ENCODE results near the gene RABAC1. TPM values are rescaled to one million over a fixed set of nuclear protein-coding genes. Genes with fewer than 3 reads are reported as not detected.

Gene RABAC1
- total RNA-seq, 1 experiment from 2014 or later = 66.3 TPM

DNA sequence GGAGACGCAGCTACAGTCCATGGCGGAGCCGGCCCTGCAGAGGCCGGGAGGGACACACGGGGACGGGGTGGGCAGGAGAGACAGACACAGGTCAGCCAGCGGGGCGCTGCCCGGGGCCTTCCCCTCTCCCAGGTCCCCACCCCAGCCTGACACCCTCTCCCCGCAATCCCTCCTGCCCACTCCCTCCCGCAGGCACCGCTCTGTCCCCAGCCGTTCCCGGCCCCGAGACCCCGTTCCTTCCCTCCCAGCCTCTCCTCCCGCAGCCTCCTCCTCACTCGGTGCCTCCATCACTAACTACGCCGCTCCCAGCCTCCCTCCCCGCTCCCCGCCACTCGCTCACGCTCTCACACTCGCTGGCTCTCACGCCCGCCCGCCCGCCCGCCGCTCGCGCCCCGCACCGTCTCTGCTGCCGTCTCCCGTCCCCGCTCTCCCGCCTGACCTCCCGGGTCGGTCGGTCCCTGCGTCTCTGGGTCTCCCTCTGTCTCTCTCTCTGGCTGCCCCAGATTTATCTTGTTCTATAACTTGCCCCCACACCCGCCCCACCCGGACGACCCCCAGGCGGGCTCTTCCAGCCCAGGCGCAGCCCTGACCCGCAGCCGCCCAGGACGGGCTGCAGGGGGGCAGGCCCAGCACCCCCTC is 46.1 kb downstream of the RABAC1 start:
- Histone ChIP-seq H3K9me2 (ENCODE audit: insufficient read depth) (no peaks in the 10 kb centered on the region), H3K36me3 (ENCODE audit: control insufficient read depth in 1 of 2, insufficient read depth in 2 of 2, low read length in 2 of 2) (no peaks in the 10 kb centered on the region), H2AFZ (ENCODE audit: low read depth, low read length, poor library complexity, severe bottlenecking) (no peak overlapping the region), H3K9me3 (ENCODE audit: control insufficient read depth in 1 of 2, insufficient read depth in 1 of 2, low read depth in 1 of 2, low read length in 2 of 2) (no peaks in the 10 kb centered on the region), H3K9ac (ENCODE audit: low read length) (no peak overlapping the region), H3K27ac (ENCODE audit: low read depth, low read length) (no peak overlapping the region), H3K79me2 (ENCODE audit: insufficient read depth, low read length) (no peaks in the 10 kb centered on the region), H3K4me2 (ENCODE audit: low read length) (no peak overlapping the region), H3K4me1 (ENCODE audit: control insufficient read depth in 1 of 2, insufficient read depth in 2 of 2, low read length in 2 of 2) (no peaks in the 10 kb centered on the region), H4K20me1 (ENCODE audit: insufficient read depth) (no peaks in the 10 kb centered on the region), H3K27me3 (ENCODE audit: insufficient read depth, low read length) (no peaks in the 10 kb centered on the region; the same call in 1 of the 2 replicates), H3K4me3 (replicated peaks in 1 of 2; ENCODE audit: low read depth in 1 of 2, low read length in 2 of 2) (no peak overlapping the region)
- DNase-seq (ENCODE audit: low read depth, low spot score) (no peak), ATAC-seq (peak; percentile 29; the same call in 1 of the 2 replicates)
- TF ChIP-seq POLR2A (IDR thresholded peaks at IDR 0.05; ENCODE audit: borderline replicate concordance, extremely low read depth, insufficient read depth, insufficient read length) (no peak), CTCF (IDR thresholded peaks at IDR 0.05 in 2 of 3, conservative IDR thresholded peaks at IDR 0.05 in 1 of 3; ENCODE audit: borderline replicate concordance in 1 of 3, insufficient read depth in 1 of 3, low read depth in 2 of 3, low read length in 2 of 3) (no peak), SP1 (IDR thresholded peaks at IDR 0.05; ENCODE audit: low read depth) (no peak), FOSL1 (IDR thresholded peaks at IDR 0.05; ENCODE audit: low read depth) (no peak), REST (IDR thresholded peaks at IDR 0.05; ENCODE audit: low read depth) (no peak), ZFX (IDR thresholded peaks at IDR 0.05) (no peak), TCF7L2 (IDR thresholded peaks at IDR 0.05; ENCODE audit: borderline replicate concordance, extremely low read depth, insufficient read depth, insufficient read length) (no peak), MAX (IDR thresholded peaks at IDR 0.05) (no peak), CEBPB (IDR thresholded peaks at IDR 0.05; ENCODE audit: low read depth) (no peak), EGR1 (IDR thresholded peaks at IDR 0.05; ENCODE audit: low read depth) (no peak), SIN3A (IDR thresholded peaks at IDR 0.05; ENCODE audit: low read depth) (no peak), ZBTB33 (IDR thresholded peaks at IDR 0.05; ENCODE audit: extremely low read depth, insufficient replicate concordance, low read length) (no peak), POLR2AphosphoS5 (IDR thresholded peaks at IDR 0.05; ENCODE audit: low read depth, low read length) (no peak), JUND (IDR thresholded peaks at IDR 0.05) (no peak), ELF1 (IDR thresholded peaks at IDR 0.05; ENCODE audit: borderline replicate concordance, low read depth) (no peak)
- TF ChIP-seq, protein P1, sequence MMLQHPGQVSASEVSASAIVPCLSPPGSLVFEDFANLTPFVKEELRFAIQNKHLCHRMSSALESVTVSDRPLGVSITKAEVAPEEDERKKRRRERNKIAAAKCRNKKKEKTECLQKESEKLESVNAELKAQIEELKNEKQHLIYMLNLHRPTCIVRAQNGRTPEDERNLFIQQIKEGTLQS (IDR thresholded peaks at IDR 0.05) = no peak
- POLR2A ChIA-PET = no interaction called here
- RAD21 ChIA-PET (ENCODE audit: low non-redundant PET in 1 of 2, low total read pairs in 2 of 2, uncharacterized antibody in 2 of 2, unreplicated experiment in 2 of 2) = no interaction called here
- BruUV-seq (replicated peaks) = no TSS peak
- intact Hi-C loops (cut with micrococcal nuclease) = no loop called here
- CTCF ChIA-PET = interaction anchor here (0.6 kb wide), 1 partner anchor 31 kb away, joined by 3 read pairs; no protein-coding TSS in a partner anchor

Data from HCT116 (cell line).